DND-41 (cell line): ENCODE measurements around the gene PSMD13.
A peak's percentile ranks its signal among the peaks of the same experiment; 100 is the strongest.

ENCODE experiments used
- ATAC-seq: fragments of 200-7000 bp; cut with Tn5 transposase; 3 replicates; pipeline ENCODE4 v1.9.1; 2021; ENCODE audit warnings: low read depth; ENCODE audit not compliant: insufficient read depth
- DNase-seq: peaks from one replicate; pipeline ENCODE4 v3.0.0-alpha.2; 2020
- H2AFZ ChIP-seq: 2 replicates; pipeline ENCODE4 v1.6.0; 2012; ENCODE audit warnings: low read depth, low read length
- H3K27ac ChIP-seq: 2 replicates; pipeline ENCODE4 v1.5.1; 2012; ENCODE audit warnings: low read length, inconsistent platforms
- H3K27me3 ChIP-seq: fragments of 200-600 bp; sonication (generic); 2 replicates; pipeline ENCODE4 v1.6.0; 2012; ENCODE audit warnings: low read length, mild to moderate bottlenecking, inconsistent platforms; ENCODE audit not compliant: insufficient read depth, poor library complexity
- H3K36me3 ChIP-seq: 2 replicates; pipeline ENCODE4 v1.5.1; 2012; ENCODE audit warnings: low read length, inconsistent platforms; ENCODE audit not compliant: insufficient read depth
- H3K4me1 ChIP-seq: 2 replicates; pipeline ENCODE4 v1.5.1; 2012; ENCODE audit warnings: mild to moderate bottlenecking, low read length; ENCODE audit not compliant: insufficient read depth
- H3K4me2 ChIP-seq: 2 replicates; pipeline ENCODE4 v1.6.0; 2012; ENCODE audit warnings: mild to moderate bottlenecking, moderate library complexity, low read length, inconsistent platforms; ENCODE audit not compliant: insufficient read depth
- H3K4me3 ChIP-seq, 2 experiments: fragments of 200-600 bp in 1 of 2; shearing (Covaris generic) in 1 of 2; 2 replicates each; pipeline ENCODE4 v1.5.1; 2012 to 2016; ENCODE audit warnings: inconsistent platforms in 2 of 2, low read length in 2 of 2, mild to moderate bottlenecking in 2 of 2, low read depth in 1 of 2, moderate library complexity in 1 of 2
- H3K79me2 ChIP-seq: 2 replicates; pipeline ENCODE4 v1.6.0; 2012; ENCODE audit warnings: low read length, inconsistent platforms; ENCODE audit not compliant: insufficient read depth
- H3K9ac ChIP-seq: 2 replicates; pipeline ENCODE4 v1.6.0; 2012; ENCODE audit warnings: low read depth, mild to moderate bottlenecking, inconsistent platforms, low read length, moderate library complexity
- H3K9me3 ChIP-seq: 2 replicates; pipeline ENCODE4 v1.5.1; 2012; ENCODE audit warnings: low read length, moderate library complexity, mild to moderate bottlenecking, inconsistent platforms; ENCODE audit not compliant: insufficient read depth, severe bottlenecking
- H4K20me1 ChIP-seq: 2 replicates; pipeline ENCODE4 v1.6.0; 2012; ENCODE audit warnings: low read length; ENCODE audit not compliant: insufficient read depth
- CTCF ChIP-seq: IDR thresholded peaks from 2 replicates; pipeline ENCODE4 v1.5.1; 2012; ENCODE audit warnings: borderline replicate concordance, low read length, moderate library complexity, mild to moderate bottlenecking; ENCODE audit not compliant: poor library complexity, severe bottlenecking; ENCODE audit errors: extremely low read depth
- EZH2 ChIP-seq: IDR thresholded peaks from 3 replicates; pipeline ENCODE4 v1.6.1; 2012; ENCODE audit warnings: borderline replicate concordance, low read depth, mild to moderate bottlenecking, moderate library complexity, low read length, inconsistent platforms; ENCODE audit not compliant: severe bottlenecking

PSMD13 gene

GRCh38 chr11:289712-290620 lies 53.2 kb downstream of the PSMD13 start:
- Histone ChIP-seq H3K36me3 (peaks cover 32% of the 10 kb centered on the region), H2AFZ (peak overlapping the region; percentile 10; the same call in 1 of the 2 replicates), H3K9me3 (no peaks in the 10 kb centered on the region), H4K20me1 (peaks cover 7% of the 10 kb centered on the region; the same call in 1 of the 2 replicates), H3K4me3 (peak overlapping the region in 1 of 2 experiments; percentile 48; a peak in 2 of 4 replicates), H3K27ac (peak overlapping the region; percentile 70), H3K79me2 (peaks cover 5% of the 10 kb centered on the region; the same call in 1 of the 2 replicates), H3K9ac (peak overlapping the region; percentile 54), H3K4me1 (peaks cover 44% of the 10 kb centered on the region), H3K27me3 (peaks cover 9% of the 10 kb centered on the region), H3K4me2 (peak overlapping the region; percentile 61)
- DNase-seq (peak; percentile 69), ATAC-seq (peak; percentile 64)
- TF ChIP-seq CTCF (no peak), EZH2 (no peak)

DNA sequence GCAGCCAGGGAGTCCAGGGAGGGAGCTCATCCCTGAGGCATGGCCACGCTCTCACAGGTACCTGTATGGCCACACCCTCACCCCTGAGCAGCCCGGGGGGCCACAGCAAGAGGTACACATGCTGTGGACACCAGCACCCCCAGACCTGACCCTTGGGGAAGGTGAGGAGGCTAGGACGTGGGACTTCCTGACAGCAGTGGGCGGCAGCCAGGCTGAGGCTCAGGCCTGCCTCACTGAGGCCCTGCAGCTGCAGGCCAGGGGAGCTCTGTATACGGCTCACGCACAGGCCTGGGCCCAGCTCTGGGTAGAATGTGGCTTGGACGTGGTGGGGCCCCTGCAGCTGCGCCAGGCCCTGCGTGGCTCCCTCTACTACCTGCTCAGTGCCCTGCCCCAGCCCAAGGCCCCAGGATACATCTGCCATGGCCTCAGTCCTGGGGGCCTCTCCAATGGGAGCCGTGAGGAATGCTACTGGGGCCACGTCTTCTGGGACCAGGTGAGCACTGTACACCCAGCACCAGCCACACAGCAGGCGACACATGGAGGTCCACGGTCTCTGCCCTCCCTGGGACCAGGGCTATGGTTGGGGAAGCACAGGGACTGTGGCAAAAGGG lies 54.0 kb downstream of the PSMD13 start:
- DNase-seq (no peak), ATAC-seq (no peak)
- H3K4me1 ChIP-seq = peaks cover 44% of the 10 kb centered on the region
- peaks cover 9% of the 10 kb centered on the region for H3K27me3 ChIP-seq
- no peak overlapping the region for H3K9ac ChIP-seq
- peak overlapping the region; percentile 61 for H3K4me2 ChIP-seq
- peaks cover 5% of the 10 kb centered on the region; the same call in 1 of the 2 replicates for H3K79me2 ChIP-seq
- no peak for TF ChIP-seq CTCF
- peaks cover 7% of the 10 kb centered on the region; the same call in 1 of the 2 replicates for H4K20me1 ChIP-seq
- peak overlapping the region; percentile 15; the same call in 1 of the 2 replicates for H3K27ac ChIP-seq
- no peaks in the 10 kb centered on the region for H3K9me3 ChIP-seq
- no peak overlapping the region for H3K4me3 ChIP-seq
- H3K36me3 ChIP-seq = peaks cover 32% of the 10 kb centered on the region
- H2AFZ ChIP-seq = no peak overlapping the region

- peak overlapping the region; percentile 15; the same call in 1 of the 2 replicates for H3K27ac ChIP-seq
These were observed 54.8 kb downstream of the PSMD13 start for GRCh38 chr11:291281-292210.

More at GRCh38 chr11:291281-292210, 54.8 kb downstream of the PSMD13 start:
- Histone ChIP-seq H2AFZ (no peak overlapping the region), H3K4me2 (no peak overlapping the region; the same call in 1 of the 2 replicates), H3K79me2 (peaks cover 5% of the 10 kb centered on the region; the same call in 1 of the 2 replicates), H3K27me3 (peaks cover 9% of the 10 kb centered on the region), H3K9ac (no peak overlapping the region; the same call in 1 of the 2 replicates), H3K9me3 (no peaks in the 10 kb centered on the region), H4K20me1 (peaks cover 10% of the 10 kb centered on the region), H3K36me3 (peaks cover 32% of the 10 kb centered on the region), H3K4me1 (peaks cover 44% of the 10 kb centered on the region), H3K4me3 (no peak overlapping the region)
- no peak for TF ChIP-seq EZH2
- TF ChIP-seq CTCF = no peak
- ATAC-seq = no peak
- DNase-seq = no peak
